AG04449 (cell line): Measurements from ENCODE around the gene DAG1.

ENCODE experiments used
- CTCF ChIA-PET: fragments of 350-600 bp; formaldehyde crosslinking; extraction: SDS; loops from one replicate; lab custom pipeline; 2021; ENCODE audit warnings: antibody characterized with exemption; lab: Yijun Ruan, JAX
- POLR2A ChIA-PET: fragments of 400-600, 350-600 bp; formaldehyde crosslinking; extraction: SDS; loops from one replicate; lab custom pipeline; 2020; ENCODE audit warnings: antibody characterized with exemption, inconsistent platforms; lab: Yijun Ruan, JAX
- DNase-seq: peaks from one replicate; pipeline ENCODE4 v3.0.0-alpha.2; 2010; ENCODE audit warnings: low read depth, low spot score
- H3K4me3 ChIP-seq: 2 replicates; pipeline ENCODE4 v1.5.1; 2011; ENCODE audit warnings: low read depth, mild to moderate bottlenecking, control low read depth, low read length
- CTCF ChIP-seq: IDR thresholded peaks from one replicate; pipeline ENCODE4 v1.5.1; 2011; ENCODE audit warnings: mild to moderate bottlenecking, moderate library complexity, low read length, control low read depth, inconsistent platforms; ENCODE audit not compliant: insufficient read depth; ENCODE audit errors: missing control alignments

DAG1 gene

GRCh38 chr3:49567406-49567805 lies 97.3 kb downstream of the DAG1 start:
- no peak overlapping the region for H3K4me3 ChIP-seq
- POLR2A ChIA-PET: no interaction called here
- DNase-seq: no peak
- CTCF ChIA-PET: interaction anchor here (0.8 to 4.5 kb wide), 5 partner anchors 12 to 105 kb away, joined by 3 to 29 read pairs (median 6); partner anchors contain the start of gene BSN
- TF ChIP-seq CTCF: no peak

- ChIA-PET CTCF (interaction anchor here (1.2 to 4.5 kb wide), 2 partner anchors 29 to 103 kb away, joined by 3 to 29 read pairs; no protein-coding TSS in a partner anchor), POLR2A (no interaction called here)
Measured at GRCh38 chr3:49568965-49569364, 98.9 kb downstream of the DAG1 start.

GRCh38 chr3:49570028-49570654 lies 100.1 kb downstream of the DAG1 start:
- ChIA-PET CTCF (interaction anchor here (1.2 kb wide), 1 partner anchor 30 kb away, joined by 3 read pairs; no protein-coding TSS in a partner anchor), POLR2A (no interaction called here)
- no peak for TF ChIP-seq CTCF
- no peak overlapping the region for H3K4me3 ChIP-seq
- DNase-seq: no peak

More at GRCh38 chr3:49568965-49569364, 98.9 kb downstream of the DAG1 start:
- no peak overlapping the region for H3K4me3 ChIP-seq
- DNase-seq: no peak
- TF ChIP-seq CTCF: no peak

- DNase-seq: no peak
- CTCF ChIA-PET: interaction anchor here (1.7 kb wide), 1 partner anchor 16 kb away, joined by 3 read pairs; no protein-coding TSS in a partner anchor
- POLR2A ChIA-PET: interaction anchor here (0.8 kb wide), 1 partner anchor 20 kb away, joined by 3 read pairs; no protein-coding TSS in a partner anchor
- no peak for TF ChIP-seq CTCF
- no peak overlapping the region for H3K4me3 ChIP-seq
Measured at GRCh38 chr3:49582177-49582576, 112.1 kb downstream of the DAG1 start.
